ENCODE data around the gene SLC4A2. TPM values are rescaled to one million over a fixed set of nuclear protein-coding genes. Genes with fewer than 3 reads are reported as not detected.
A peak's percentile ranks its signal among the peaks of the same experiment; 100 is the strongest.

Gene SLC4A2
- total RNA-seq, 1 experiment from 2014 or later, result 249 TPM

DNA sequence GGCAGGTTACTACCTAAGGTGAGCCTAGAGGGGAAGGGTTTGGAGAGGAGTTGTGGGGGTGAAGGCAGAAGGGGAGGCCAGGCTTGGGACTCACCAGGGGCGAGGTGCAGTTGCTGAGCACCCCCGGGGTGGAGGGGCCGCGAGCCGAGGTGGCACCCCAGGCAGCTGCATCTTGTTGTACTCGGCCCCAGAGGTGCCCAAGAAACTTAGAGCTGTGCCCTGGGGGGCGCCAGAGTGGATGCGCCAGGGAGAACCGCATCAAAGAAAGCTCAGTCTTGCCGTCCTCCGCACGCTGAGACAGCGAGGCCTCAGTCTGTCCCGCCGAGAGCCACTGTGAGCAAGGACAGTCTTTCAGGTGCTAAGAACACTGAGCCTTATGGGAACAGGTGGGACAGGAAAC, 42.4 kb upstream of the SLC4A2 start:
- Mint-ChIP-seq H3K36me3 (ENCODE audit: insufficient read depth, unreplicated experiment) (no peaks in the 10 kb centered on the region), H3K27ac (ENCODE audit: unreplicated experiment) (no peak overlapping the region), H3K4me1 (ENCODE audit: low read depth, unreplicated experiment) (peaks cover 22% of the 10 kb centered on the region), H3K9me3 (ENCODE audit: unreplicated experiment) (no peaks in the 10 kb centered on the region), H3K4me3 (ENCODE audit: unreplicated experiment) (no peak overlapping the region), H3K27me3 (ENCODE audit: insufficient read depth, unreplicated experiment) (peaks cover 4% of the 10 kb centered on the region)
- Histone ChIP-seq H3K4me3 (ENCODE audit: low read depth, low read length) (no peak overlapping the region), H3K4me1 (peaks cover 37% of the 10 kb centered on the region), H3K27me3 (replicated peaks; ENCODE audit: control insufficient read depth, insufficient read depth, low read length) (no peaks in the 10 kb centered on the region), H3K9me3 (no peaks in the 10 kb centered on the region), H3K36me3 (ENCODE audit: control insufficient read depth, insufficient read depth, low read length) (no peaks in the 10 kb centered on the region)
- BruUV-seq (replicated peaks), result no TSS peak
- CTCF ChIA-PET, result interaction anchor here (1.1 kb wide), 1 partner anchor 31 kb away, joined by 3 read pairs; no protein-coding TSS in a partner anchor
- no peak for DNase-seq
- intact Hi-C loops (cut with micrococcal nuclease; ENCODE audit: unreplicated experiment), result no loop called here
- POLR2A ChIA-PET, result no interaction called here
- TF ChIP-seq, protein P1, sequence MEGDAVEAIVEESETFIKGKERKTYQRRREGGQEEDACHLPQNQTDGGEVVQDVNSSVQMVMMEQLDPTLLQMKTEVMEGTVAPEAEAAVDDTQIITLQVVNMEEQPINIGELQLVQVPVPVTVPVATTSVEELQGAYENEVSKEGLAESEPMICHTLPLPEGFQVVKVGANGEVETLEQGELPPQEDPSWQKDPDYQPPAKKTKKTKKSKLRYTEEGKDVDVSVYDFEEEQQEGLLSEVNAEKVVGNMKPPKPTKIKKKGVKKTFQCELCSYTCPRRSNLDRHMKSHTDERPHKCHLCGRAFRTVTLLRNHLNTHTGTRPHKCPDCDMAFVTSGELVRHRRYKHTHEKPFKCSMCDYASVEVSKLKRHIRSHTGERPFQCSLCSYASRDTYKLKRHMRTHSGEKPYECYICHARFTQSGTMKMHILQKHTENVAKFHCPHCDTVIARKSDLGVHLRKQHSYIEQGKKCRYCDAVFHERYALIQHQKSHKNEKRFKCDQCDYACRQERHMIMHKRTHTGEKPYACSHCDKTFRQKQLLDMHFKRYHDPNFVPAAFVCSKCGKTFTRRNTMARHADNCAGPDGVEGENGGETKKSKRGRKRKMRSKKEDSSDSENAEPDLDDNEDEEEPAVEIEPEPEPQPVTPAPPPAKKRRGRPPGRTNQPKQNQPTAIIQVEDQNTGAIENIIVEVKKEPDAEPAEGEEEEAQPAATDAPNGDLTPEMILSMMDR (IDR thresholded peaks at IDR 0.05; ENCODE audit: insufficient read depth in 1 of 2, low read depth in 1 of 2, low read length in 1 of 2, severe bottlenecking in 1 of 2, unreplicated experiment in 1 of 2), result no peak

DNA sequence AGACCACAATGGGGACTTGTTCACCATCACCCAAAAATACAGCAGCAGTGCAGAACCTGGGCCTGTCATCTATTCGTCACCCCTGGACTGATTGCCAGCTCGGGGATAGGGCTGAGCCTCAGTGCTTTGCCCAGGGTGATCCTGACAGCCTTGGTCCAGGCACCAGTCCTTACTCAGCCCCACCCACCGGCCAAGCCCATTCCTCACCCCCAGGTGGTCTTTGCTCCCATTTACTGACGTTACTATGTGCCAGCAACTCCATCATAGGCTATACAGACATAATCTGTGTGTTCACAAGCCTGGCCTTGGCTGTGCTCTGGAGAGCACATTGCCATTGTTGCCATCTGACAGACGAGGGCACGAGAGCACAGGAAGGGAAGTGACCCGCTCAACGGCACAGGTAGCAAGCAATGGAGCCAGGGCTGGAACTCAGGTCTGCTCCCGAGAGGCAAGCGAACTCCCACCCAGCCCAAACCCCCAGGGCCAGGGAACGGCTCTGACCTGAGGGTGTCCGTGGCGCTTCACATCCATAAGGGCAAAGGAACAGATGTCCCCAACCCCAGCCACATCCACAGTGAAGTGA, 41.9 kb upstream of the SLC4A2 start:
- peaks cover 31% of the 10 kb centered on the region for H3K4me1 ChIP-seq
- no peak overlapping the region for H3K4me3 ChIP-seq (ENCODE audit: low read depth, low read length)
- POLR2A ChIA-PET, result no interaction called here
- no peaks in the 10 kb centered on the region for H3K36me3 ChIP-seq (ENCODE audit: control insufficient read depth, insufficient read depth, low read length)
- Mint-ChIP-seq H3K9me3 (ENCODE audit: unreplicated experiment) (no peaks in the 10 kb centered on the region), H3K4me3 (ENCODE audit: unreplicated experiment) (peak overlapping the region; percentile 77), H3K36me3 (ENCODE audit: insufficient read depth, unreplicated experiment) (no peaks in the 10 kb centered on the region), H3K27me3 (ENCODE audit: insufficient read depth, unreplicated experiment) (peaks cover 4% of the 10 kb centered on the region), H3K4me1 (ENCODE audit: low read depth, unreplicated experiment) (peaks cover 17% of the 10 kb centered on the region), H3K27ac (ENCODE audit: unreplicated experiment) (peak overlapping the region; percentile 80)
- BruUV-seq (replicated peaks), result no TSS peak
- TF ChIP-seq, protein P1 (IDR thresholded peaks at IDR 0.05; ENCODE audit: insufficient read depth in 1 of 2, low read depth in 1 of 2, low read length in 1 of 2, severe bottlenecking in 1 of 2, unreplicated experiment in 1 of 2), result no peak
- no peaks in the 10 kb centered on the region for H3K27me3 ChIP-seq (replicated peaks; ENCODE audit: control insufficient read depth, insufficient read depth, low read length)
- intact Hi-C loops (cut with micrococcal nuclease; ENCODE audit: unreplicated experiment), result no loop called here
- H3K9me3 ChIP-seq, result no peaks in the 10 kb centered on the region
- no peak for DNase-seq
- CTCF ChIA-PET, result interaction anchor here (1.0 to 3.3 kb wide), 4 partner anchors 10 to 54 kb away, joined by 3 to 54 read pairs (median 22); partner anchors contain the start of gene ABCB8

DNA sequence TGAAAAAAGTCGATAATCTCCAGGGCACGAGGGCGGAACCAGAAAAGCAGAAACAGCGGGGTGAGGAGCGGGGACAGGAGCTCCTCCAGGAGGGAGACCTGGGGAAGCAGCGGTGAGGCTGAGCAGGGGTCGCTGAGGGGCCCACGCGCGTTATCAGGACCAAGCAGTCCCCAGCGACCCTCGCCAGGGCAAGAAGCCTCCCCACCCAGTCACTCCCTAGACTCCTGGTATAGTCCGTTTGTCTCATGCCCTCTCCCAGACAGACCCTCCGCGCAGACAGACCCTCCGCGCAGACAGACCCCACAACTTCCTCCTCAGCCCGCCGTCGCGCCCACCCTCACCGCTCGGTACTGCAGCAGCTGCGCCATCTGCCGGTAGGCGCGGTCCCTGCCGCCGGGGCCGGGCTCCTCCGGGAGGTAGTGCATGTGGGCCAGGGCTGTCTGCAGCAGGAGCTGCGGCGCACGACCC, 41.4 kb upstream of the SLC4A2 start:
- peaks cover 26% of the 10 kb centered on the region for H3K4me1 ChIP-seq
- peak; percentile 74 to 89 for DNase-seq
- H3K36me3 ChIP-seq (ENCODE audit: control insufficient read depth, insufficient read depth, low read length), result no peaks in the 10 kb centered on the region
- peaks cover 6% of the 10 kb centered on the region for H3K27me3 Mint-ChIP-seq (ENCODE audit: insufficient read depth, unreplicated experiment)
- TF ChIP-seq, protein P1 (IDR thresholded peaks at IDR 0.05; ENCODE audit: insufficient read depth in 1 of 2, low read depth in 1 of 2, low read length in 1 of 2, severe bottlenecking in 1 of 2, unreplicated experiment in 1 of 2), result peak; percentile 91 to 98
- H3K27ac Mint-ChIP-seq (ENCODE audit: unreplicated experiment), result peak overlapping the region; percentile 80
- no TSS peak for BruUV-seq (replicated peaks)
- intact Hi-C loops (cut with micrococcal nuclease; ENCODE audit: unreplicated experiment), result loop anchor here (1.0 kb wide), 2 partner anchors 10 to 55 kb away; partner anchors contain the start of gene ABCB8
- H3K9me3 Mint-ChIP-seq (ENCODE audit: unreplicated experiment), result no peaks in the 10 kb centered on the region
- POLR2A ChIA-PET, result interaction anchor here (1.3 kb wide), 1 partner anchor 10 kb away, joined by 4 read pairs; the partner anchor contains the start of gene ABCB8
- H3K9me3 ChIP-seq, result no peaks in the 10 kb centered on the region
- no peaks in the 10 kb centered on the region for H3K36me3 Mint-ChIP-seq (ENCODE audit: insufficient read depth, unreplicated experiment)
- no peaks in the 10 kb centered on the region for H3K27me3 ChIP-seq (replicated peaks; ENCODE audit: control insufficient read depth, insufficient read depth, low read length)
- CTCF ChIA-PET, result interaction anchor here (0.7 to 3.3 kb wide), 13 partner anchors 8 to 176 kb away, joined by 3 to 54 read pairs (median 4); partner anchors contain the start of genes ABCB8 and FASTK
- peak overlapping the region; percentile 77 for H3K4me3 Mint-ChIP-seq (ENCODE audit: unreplicated experiment)
- peak overlapping the region; percentile 33 for H3K4me3 ChIP-seq (ENCODE audit: low read depth, low read length)
- peaks cover 12% of the 10 kb centered on the region for H3K4me1 Mint-ChIP-seq (ENCODE audit: low read depth, unreplicated experiment)

All from Caco-2 (cell line).